PC-3 (cell line): ENCODE measurements around the gene MAP3K20.

Source experiments
- EZH2 ChIP-seq: fragments of 300-600 bp; sonication (generic); IDR thresholded peaks from one replicate; pipeline ENCODE4 v1.6.1; 2017; ENCODE audit warnings: antibody characterized with exemption, mild to moderate bottlenecking, low read length; ENCODE audit not compliant: unreplicated experiment
- EZH2phosphoT487 ChIP-seq: fragments of 300-600 bp; sonication (generic); IDR thresholded peaks from 2 replicates; pipeline ENCODE4 v1.6.1; 2018; ENCODE audit warnings: mild to moderate bottlenecking, antibody characterized with exemption, low read length, borderline replicate concordance
- TF ChIP-seq, protein P1 (sequence below): fragments of 300-600 bp; sonication (generic); conservative IDR thresholded peaks from 2 replicates; pipeline ENCODE4 v1.5.1; 2017; ENCODE audit warnings: antibody characterized with exemption, low read depth, mild to moderate bottlenecking, low read length

DNA sequence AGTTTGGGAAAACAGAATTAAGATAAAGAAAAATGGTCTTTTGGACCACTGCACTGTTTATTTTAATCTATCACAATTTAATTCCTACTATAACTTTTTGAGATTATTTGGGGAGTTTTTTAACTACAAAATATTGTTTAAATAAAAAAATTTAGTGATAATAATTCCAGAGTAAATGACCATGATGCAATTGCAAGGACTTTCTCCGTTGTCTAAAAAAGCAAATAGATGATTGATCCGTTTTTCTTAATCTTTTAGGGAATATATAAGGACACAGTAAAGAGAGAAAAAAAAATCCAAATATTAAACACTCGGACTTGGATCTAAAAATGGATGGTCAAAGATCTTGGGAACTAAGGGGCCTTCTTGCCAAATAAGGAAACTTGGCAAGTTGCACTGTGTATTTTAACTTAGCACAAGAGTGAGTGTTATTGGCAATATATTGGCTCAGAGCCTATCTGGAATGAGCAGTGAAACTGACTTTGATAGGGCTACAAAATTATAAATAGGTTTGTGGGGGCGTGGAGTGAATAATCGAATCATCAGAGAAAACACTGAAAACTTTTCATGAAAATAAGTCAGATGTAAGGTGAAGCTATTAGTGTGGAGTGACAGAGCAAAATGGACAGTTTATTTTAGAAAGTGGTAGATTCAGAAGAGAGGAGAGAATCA lies 2.0 kb downstream of the MAP3K20 start:
- TF ChIP-seq, protein P1, sequence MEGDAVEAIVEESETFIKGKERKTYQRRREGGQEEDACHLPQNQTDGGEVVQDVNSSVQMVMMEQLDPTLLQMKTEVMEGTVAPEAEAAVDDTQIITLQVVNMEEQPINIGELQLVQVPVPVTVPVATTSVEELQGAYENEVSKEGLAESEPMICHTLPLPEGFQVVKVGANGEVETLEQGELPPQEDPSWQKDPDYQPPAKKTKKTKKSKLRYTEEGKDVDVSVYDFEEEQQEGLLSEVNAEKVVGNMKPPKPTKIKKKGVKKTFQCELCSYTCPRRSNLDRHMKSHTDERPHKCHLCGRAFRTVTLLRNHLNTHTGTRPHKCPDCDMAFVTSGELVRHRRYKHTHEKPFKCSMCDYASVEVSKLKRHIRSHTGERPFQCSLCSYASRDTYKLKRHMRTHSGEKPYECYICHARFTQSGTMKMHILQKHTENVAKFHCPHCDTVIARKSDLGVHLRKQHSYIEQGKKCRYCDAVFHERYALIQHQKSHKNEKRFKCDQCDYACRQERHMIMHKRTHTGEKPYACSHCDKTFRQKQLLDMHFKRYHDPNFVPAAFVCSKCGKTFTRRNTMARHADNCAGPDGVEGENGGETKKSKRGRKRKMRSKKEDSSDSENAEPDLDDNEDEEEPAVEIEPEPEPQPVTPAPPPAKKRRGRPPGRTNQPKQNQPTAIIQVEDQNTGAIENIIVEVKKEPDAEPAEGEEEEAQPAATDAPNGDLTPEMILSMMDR = no peak
- TF ChIP-seq EZH2 = no peak
- TF ChIP-seq EZH2phosphoT487 = no peak
